ENCODE results near the gene EEF1E1. TPM values are rescaled to one million over a fixed set of nuclear protein-coding genes. Genes with fewer than 3 reads are reported as not detected.

The EEF1E1 gene
- total and polyA plus RNA-seq, 9 of the 15 experiments (the other 6 are each of a cell fraction or from before 2014, with no cell fraction given) = 135 to 1,355 (median 327) TPM

DNA sequence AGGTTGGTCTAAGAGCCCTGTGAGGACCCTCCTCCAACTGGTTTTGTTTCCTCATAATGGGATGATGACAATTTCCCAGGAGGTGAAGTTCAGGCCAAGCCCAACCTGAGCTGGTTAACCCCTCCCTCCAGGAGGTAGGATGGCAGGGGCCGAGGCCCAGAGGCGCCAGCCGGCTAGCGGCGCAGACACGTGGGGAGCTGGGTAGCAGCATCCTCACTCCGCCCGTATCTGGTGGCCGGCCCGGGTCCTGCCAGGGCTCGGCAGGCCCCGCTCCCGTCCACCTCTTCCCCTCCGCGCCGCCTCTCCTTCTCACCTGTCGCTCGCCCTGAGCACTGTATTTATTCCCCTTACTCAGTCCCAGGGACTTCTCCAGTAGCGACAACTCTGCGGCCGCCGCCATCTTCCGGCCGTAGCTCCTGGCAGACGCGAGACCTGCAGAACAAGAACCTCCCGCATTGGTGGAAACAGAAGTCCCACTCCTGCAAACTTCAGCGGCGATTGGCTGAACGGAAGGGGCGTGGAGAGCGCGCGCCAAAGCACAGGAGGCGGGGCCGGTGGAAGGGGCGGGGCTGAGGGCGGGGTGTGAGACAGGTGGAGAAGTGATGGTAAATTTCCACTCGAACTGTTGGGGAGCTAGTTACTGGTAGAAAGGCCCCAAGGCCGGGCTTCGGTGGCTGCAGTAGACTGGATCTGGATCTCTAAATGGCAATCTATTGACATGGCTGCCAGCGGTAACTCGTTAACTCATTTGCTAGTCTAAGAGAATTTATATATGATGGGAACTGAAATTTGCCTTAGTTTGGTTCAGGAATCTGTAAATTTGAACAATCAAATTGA lies at the start of gene EEF1E1 (continued):
- TF ChIP-seq, protein P1, sequence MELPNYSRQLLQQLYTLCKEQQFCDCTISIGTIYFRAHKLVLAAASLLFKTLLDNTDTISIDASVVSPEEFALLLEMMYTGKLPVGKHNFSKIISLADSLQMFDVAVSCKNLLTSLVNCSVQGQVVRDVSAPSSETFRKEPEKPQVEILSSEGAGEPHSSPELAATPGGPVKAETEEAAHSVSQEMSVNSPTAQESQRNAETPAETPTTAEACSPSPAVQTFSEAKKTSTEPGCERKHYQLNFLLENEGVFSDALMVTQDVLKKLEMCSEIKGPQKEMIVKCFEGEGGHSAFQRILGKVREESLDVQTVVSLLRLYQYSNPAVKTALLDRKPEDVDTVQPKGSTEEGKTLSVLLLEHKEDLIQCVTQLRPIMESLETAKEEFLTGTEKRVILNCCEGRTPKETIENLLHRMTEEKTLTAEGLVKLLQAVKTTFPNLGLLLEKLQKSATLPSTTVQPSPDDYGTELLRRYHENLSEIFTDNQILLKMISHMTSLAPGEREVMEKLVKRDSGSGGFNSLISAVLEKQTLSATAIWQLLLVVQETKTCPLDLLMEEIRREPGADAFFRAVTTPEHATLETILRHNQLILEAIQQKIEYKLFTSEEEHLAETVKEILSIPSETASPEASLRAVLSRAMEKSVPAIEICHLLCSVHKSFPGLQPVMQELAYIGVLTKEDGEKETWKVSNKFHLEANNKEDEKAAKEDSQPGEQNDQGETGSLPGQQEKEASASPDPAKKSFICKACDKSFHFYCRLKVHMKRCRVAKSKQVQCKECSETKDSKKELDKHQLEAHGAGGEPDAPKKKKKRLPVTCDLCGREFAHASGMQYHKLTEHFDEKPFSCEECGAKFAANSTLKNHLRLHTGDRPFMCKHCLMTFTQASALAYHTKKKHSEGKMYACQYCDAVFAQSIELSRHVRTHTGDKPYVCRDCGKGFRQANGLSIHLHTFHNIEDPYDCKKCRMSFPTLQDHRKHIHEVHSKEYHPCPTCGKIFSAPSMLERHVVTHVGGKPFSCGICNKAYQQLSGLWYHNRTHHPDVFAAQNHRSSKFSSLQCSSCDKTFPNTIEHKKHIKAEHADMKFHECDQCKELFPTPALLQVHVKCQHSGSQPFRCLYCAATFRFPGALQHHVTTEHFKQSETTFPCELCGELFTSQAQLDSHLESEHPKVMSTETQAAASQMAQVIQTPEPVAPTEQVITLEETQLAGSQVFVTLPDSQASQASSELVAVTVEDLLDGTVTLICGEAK (IDR thresholded peaks at IDR 0.05) = 0 out of 2 replicates have a peak, but pooled peaks have one; percentile 51
- TF ChIP-seq, protein P1 (CRISPR knock-in tag; IDR thresholded peaks at IDR 0.05) = no peak
- no peak; the same call in 1 of the 2 replicates for TF ChIP-seq ZKSCAN8 (CRISPR knock-in tag; IDR thresholded peaks at IDR 0.05)
- no peak for TF ChIP-seq SNRNP70 (optimal IDR thresholded peaks at IDR 0.05; ENCODE audit: low read depth, low read length)
- TF ChIP-seq ZNF263 (CRISPR knock-in tag; IDR thresholded peaks at IDR 0.05; ENCODE audit: borderline replicate concordance) = no peak
- TF ChIP-seq MAFK (IDR thresholded peaks at IDR 0.05; ENCODE audit: low read length) = no peak
- TF ChIP-seq SMAD2 (IDR thresholded peaks at IDR 0.05; ENCODE audit: low read depth, low read length) = no peak
- TF ChIP-seq FOSL1 (tag; conservative IDR thresholded peaks at IDR 0.05) = peak; percentile 56
- TF ChIP-seq FOXJ3 (CRISPR knock-in tag; IDR thresholded peaks at IDR 0.05) = no peak
- no peak for TF ChIP-seq KAT2B (IDR thresholded peaks at IDR 0.05; ENCODE audit: low read depth, low read length)
- TF ChIP-seq, protein P2, sequence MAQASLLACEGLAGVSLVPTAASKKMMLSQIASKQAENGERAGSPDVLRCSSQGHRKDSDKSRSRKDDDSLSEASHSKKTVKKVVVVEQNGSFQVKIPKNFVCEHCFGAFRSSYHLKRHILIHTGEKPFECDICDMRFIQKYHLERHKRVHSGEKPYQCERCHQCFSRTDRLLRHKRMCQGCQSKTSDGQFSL (CRISPR knock-in tag; IDR thresholded peaks at IDR 0.05) = no peak
- TF ChIP-seq, protein P2 (tag; IDR thresholded peaks at IDR 0.05) = no peak
- TF ChIP-seq NCOA6 (IDR thresholded peaks at IDR 0.05) = no peak
- 0 out of 2 replicates have a peak, but pooled peaks have one; percentile 17 for TF ChIP-seq KLF13 (tag; IDR thresholded peaks at IDR 0.05; ENCODE audit: borderline replicate concordance, low read depth)
- no peak; the same call in 1 of the 2 replicates for TF ChIP-seq GTF2E2 (tag; IDR thresholded peaks at IDR 0.05)
- TF ChIP-seq, protein P3, sequence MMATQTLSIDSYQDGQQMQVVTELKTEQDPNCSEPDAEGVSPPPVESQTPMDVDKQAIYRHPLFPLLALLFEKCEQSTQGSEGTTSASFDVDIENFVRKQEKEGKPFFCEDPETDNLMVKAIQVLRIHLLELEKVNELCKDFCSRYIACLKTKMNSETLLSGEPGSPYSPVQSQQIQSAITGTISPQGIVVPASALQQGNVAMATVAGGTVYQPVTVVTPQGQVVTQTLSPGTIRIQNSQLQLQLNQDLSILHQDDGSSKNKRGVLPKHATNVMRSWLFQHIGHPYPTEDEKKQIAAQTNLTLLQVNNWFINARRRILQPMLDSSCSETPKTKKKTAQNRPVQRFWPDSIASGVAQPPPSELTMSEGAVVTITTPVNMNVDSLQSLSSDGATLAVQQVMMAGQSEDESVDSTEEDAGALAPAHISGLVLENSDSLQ (IDR thresholded peaks at IDR 0.05) = peak; percentile 25
- TF ChIP-seq NCOA1 (IDR thresholded peaks at IDR 0.05; ENCODE audit: low read depth) = no peak
- peak in 1 of 2 experiments; percentile 58; a peak in 1 of 4 replicates for TF ChIP-seq ARNT (IDR thresholded peaks at IDR 0.05)
